NCI-H226 (cell line): Measurements from ENCODE around the gene LRRC58.
"Not testable (repeated sequence)": the region's sequence is repeated elsewhere in the genome, so short reads cannot be mapped to it uniquely, and the experiment has no call there.

ENCODE experiments used
- DNase-seq: peaks from one replicate; pipeline ENCODE4 v3.0.0-alpha.2; 2015

Gene LRRC58

GRCh38 chr3:120348991-120349854 is at the start of gene LRRC58:
Gene LRRC58, minus strand, starts transcription at chr3:120349354. Its CDS starts 111 bp downstream, at chr3:120349243.
- DNase-seq, result peak; percentile 76

DNA sequence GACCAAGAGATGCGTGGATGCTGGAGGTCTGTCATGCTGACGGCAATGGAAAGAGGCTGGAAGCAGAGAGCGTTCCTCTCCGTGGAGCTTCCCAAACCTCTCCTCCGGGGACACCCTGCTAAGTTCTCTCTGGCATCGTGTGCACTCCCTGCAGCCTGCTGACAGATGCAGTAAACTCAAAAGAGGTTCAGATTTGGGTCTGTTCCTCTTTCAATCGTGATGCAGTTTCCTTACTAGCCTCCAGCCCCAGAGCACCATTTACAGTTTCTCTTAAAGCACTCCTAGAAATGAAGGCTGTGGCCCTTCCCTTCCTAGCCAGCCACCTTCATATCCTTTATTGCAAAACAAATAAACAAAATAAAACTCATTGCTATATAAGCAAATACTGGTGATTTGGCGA is 47.3 kb upstream of the LRRC58 start:
- no peak for DNase-seq

DNA sequence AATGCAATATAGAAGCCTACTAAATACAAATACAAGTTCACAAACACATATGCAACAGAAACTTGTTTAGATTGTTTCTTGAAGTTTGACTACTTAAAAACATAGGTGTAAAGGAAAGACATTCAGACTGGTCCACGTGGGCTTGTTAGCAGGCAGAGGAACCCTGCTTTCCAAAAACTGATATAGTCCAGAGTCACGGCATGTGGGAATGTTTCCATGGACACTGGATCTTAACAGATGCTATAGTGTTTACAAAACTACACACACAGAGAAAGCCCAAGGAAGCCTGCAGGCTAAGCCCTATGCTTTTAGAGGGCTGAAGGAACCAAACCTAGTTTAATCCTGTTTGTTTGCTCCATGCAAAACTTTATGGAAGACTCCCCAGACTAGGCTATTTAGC is 45.2 kb upstream of the LRRC58 start:
- DNase-seq, result no peak

DNA sequence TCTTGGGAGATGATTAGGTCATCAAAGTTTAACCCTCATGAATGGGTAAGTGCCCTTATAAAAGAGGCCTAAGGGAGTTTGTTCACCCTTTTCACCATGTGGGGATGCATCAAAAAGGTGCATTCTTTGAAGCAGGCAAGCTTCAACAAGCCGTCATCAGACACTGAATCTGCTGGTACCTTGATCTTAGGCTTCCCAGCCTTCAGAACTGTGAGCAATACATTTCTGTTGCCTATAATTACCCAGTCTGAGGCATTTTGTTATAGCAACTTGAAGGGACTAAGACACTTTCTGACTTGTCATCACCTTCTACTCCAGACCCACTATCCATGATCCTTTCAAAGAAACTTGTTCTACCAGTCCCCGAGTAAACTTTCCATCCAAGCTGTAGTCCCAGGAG is 44.6 kb upstream of the LRRC58 start:
- no peak for DNase-seq

GRCh38 chr3:120393243-120393642 is 44.1 kb upstream of the LRRC58 start:
- DNase-seq, result no peak

- DNase-seq, result no peak
These were observed 33.8 kb upstream of the LRRC58 start for GRCh38 chr3:120382941-120383447.

- DNase-seq, result no peak
These were observed 32.3 kb upstream of the LRRC58 start for GRCh38 chr3:120381503-120381902.

GRCh38 chr3:120377948-120378347 is 28.8 kb upstream of the LRRC58 start:
- DNase-seq, result not testable (repeated sequence)

DNA sequence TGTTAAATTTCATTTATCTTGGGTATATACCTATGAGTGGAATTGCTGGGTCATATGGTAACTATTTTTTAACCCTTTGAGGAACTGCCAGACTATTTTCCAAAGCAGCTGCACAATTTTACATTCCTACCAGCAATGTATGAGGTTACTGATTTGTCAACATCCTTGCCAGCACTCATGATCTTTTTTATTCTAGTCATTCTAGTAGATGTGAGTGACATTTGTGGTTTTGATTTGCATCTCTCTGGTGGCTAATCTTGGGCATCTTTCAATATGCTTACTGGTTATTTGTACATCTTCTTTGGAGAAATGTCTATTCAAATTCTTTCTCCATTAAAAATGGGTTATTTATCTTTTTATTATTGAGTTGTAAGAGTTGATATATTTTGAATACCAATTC is 21.3 kb upstream of the LRRC58 start:
- no peak for DNase-seq

DNA sequence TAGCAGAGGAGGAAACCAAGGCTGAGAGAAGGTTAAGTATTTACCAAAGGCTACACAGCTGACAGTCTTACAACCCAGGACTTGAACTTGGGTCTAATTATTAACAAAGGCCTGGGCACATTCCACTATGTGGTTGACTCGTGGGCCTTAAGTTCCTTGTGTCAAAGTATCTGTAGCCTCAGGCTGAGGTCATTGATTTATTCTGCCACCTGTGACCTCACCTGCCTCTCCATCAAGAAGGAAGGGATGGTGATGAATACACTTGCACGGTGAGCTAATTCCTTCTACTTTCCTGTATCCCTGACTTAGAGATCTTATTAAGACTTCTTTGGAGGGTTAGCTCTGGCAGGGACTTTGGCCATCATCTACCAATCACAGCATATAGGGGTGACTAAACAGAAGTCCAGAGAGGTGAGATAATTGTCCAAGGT is 19.9 kb upstream of the LRRC58 start:
- no peak for DNase-seq

GRCh38 chr3:120368172-120368571 is 19.0 kb upstream of the LRRC58 start:
- no peak for DNase-seq

GRCh38 chr3:120364821-120365220 is 15.7 kb upstream of the LRRC58 start:
- peak; percentile 11 for DNase-seq

DNA sequence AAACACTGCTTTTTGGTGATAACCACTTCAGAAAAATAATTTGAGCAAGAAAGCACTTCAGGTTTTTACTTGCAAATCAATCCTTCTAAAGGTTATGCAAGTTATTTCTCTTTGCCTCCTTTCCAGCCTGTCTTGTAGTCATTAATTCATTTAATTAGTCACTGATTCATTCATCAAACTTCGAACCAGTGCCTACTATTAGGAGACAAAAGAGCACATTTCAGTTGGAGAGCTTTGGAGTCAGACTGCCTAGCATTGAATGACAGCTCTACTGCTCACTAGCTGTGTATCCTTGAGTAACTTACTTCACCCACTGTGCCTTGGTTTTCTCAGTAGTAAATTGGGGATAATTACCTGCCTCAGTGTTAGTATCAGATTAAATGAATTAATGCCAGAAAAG is 14.9 kb upstream of the LRRC58 start:
- DNase-seq, result no peak

DNA sequence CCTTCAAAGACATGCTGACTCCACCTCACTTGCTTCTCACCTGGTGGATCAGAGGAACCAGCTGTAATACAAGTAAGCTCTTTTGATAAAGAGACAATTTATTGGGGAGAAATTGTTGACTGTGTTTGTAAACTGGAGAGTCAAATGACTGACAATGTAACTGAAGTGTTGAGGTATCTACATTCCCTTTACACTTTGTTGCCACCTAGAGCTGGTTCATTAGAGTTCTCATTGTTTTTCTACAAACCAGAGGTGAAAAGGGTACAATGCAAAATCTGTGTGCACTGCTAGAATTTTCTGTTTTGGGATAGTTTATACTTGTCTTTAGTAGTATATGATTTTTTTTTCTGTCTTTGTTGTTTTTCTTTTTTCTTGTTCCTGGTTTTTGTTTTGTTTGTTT is 8.7 kb upstream of the LRRC58 start:
- no peak for DNase-seq

DNA sequence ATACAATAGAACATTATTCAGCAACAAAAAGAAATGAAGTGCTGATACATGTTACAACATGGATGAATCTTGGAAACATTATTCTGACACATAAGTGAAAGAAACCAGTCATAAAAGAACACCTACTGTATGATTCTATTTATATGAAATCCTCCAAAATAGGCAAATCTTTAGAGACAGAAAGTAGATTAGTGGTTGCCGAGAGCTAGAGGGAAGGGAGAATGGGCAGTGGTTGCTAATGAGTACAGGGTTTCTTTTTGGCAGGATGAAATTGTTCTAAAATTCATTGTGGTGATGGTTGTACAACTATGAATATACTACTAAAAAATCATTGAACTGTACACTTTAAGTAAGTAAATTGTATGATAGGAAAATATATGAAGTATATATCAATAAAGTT is 6.3 kb upstream of the LRRC58 start:
- DNase-seq, result no peak

DNA sequence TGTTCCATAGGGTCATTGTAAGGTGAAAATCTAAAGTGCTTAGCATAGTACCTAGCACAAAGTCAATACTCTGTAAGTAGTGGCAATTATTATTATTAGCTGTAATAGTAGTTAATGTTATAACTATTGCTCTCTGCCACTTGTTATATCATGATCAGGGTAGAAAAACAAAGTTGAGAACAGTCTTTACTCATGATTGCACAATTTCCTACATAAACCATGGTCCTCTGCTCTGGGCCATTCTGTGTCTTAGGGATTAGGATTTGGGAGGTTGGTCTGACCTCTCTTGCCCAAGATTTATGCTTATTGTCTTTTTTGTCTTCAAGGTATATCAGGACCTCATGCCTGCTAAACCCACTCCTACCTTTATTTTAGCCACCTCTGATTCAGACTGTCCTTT is 4.3 kb upstream of the LRRC58 start:
- DNase-seq, result no peak

- DNase-seq, result no peak
These were observed 2.9 kb upstream of the LRRC58 start for GRCh38 chr3:120352017-120352416.

- peak; percentile 28 for DNase-seq
These were observed 1.3 kb upstream of the LRRC58 start for GRCh38 chr3:120350401-120350941.

- no peak for DNase-seq
These were observed 636 bp upstream of the LRRC58 start for GRCh38 chr3:120349855-120350125.

- no peak for DNase-seq
These were observed 826 bp downstream of the LRRC58 start for GRCh38 chr3:120348065-120348990.

GRCh38 chr3:120344349-120344748 is 4.8 kb downstream of the LRRC58 start:
- no peak for DNase-seq

DNA sequence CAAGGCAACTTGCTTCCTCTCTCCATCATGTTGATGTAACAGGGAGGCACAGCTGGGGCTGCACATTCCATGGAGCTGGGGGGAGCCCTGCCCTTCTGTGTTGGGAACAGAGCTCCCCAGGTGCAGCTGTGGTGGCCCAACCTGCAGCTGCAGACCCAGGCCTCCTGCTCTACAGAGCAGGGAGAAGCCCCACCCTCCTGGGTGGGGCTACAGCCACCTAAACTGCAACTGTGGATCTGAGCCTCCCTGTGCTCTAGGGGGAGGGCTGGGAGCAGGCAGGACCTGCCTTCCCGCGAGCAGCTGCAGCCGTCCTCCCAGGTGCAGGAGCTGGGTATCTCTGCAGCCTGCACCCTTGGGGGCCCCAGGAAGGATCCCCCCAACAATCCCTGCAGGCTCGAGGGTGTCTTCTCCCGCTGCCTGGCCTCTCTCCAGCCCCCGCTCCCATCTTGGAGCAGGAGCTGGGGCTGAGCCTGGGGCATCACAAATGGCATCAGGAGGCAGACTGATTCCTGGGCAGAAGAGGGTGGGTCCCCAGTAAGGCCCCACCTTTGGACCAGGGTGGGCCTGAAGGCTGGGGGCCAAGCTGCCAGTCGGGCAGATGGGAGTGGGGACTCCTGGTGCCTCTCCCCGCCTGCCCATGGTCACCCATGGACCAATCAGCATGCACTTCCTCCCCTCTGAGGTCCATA is 7.4 kb downstream of the LRRC58 start:
- DNase-seq, result no peak

GRCh38 chr3:120339362-120339761 is 9.8 kb downstream of the LRRC58 start:
- no peak for DNase-seq
